Measurements from ENCODE around the gene SNTA1. TPM values are rescaled to one million over a fixed set of nuclear protein-coding genes. Genes with fewer than 3 reads are reported as not detected.
A peak's percentile ranks its signal among the peaks of the same experiment; 100 is the strongest.

SNTA1 gene
- total and polyA plus RNA-seq, 9 of the 15 experiments (the other 6 are each of a cell fraction or from before 2014, with no cell fraction given): 1.2 to 40.8 (median 20.3) TPM

GRCh38 chr20:33401184-33401920 is 42.2 kb downstream of the SNTA1 start, which contains the start of gene CDK5RAP1 (continued):
- TF ChIP-seq, protein P1, sequence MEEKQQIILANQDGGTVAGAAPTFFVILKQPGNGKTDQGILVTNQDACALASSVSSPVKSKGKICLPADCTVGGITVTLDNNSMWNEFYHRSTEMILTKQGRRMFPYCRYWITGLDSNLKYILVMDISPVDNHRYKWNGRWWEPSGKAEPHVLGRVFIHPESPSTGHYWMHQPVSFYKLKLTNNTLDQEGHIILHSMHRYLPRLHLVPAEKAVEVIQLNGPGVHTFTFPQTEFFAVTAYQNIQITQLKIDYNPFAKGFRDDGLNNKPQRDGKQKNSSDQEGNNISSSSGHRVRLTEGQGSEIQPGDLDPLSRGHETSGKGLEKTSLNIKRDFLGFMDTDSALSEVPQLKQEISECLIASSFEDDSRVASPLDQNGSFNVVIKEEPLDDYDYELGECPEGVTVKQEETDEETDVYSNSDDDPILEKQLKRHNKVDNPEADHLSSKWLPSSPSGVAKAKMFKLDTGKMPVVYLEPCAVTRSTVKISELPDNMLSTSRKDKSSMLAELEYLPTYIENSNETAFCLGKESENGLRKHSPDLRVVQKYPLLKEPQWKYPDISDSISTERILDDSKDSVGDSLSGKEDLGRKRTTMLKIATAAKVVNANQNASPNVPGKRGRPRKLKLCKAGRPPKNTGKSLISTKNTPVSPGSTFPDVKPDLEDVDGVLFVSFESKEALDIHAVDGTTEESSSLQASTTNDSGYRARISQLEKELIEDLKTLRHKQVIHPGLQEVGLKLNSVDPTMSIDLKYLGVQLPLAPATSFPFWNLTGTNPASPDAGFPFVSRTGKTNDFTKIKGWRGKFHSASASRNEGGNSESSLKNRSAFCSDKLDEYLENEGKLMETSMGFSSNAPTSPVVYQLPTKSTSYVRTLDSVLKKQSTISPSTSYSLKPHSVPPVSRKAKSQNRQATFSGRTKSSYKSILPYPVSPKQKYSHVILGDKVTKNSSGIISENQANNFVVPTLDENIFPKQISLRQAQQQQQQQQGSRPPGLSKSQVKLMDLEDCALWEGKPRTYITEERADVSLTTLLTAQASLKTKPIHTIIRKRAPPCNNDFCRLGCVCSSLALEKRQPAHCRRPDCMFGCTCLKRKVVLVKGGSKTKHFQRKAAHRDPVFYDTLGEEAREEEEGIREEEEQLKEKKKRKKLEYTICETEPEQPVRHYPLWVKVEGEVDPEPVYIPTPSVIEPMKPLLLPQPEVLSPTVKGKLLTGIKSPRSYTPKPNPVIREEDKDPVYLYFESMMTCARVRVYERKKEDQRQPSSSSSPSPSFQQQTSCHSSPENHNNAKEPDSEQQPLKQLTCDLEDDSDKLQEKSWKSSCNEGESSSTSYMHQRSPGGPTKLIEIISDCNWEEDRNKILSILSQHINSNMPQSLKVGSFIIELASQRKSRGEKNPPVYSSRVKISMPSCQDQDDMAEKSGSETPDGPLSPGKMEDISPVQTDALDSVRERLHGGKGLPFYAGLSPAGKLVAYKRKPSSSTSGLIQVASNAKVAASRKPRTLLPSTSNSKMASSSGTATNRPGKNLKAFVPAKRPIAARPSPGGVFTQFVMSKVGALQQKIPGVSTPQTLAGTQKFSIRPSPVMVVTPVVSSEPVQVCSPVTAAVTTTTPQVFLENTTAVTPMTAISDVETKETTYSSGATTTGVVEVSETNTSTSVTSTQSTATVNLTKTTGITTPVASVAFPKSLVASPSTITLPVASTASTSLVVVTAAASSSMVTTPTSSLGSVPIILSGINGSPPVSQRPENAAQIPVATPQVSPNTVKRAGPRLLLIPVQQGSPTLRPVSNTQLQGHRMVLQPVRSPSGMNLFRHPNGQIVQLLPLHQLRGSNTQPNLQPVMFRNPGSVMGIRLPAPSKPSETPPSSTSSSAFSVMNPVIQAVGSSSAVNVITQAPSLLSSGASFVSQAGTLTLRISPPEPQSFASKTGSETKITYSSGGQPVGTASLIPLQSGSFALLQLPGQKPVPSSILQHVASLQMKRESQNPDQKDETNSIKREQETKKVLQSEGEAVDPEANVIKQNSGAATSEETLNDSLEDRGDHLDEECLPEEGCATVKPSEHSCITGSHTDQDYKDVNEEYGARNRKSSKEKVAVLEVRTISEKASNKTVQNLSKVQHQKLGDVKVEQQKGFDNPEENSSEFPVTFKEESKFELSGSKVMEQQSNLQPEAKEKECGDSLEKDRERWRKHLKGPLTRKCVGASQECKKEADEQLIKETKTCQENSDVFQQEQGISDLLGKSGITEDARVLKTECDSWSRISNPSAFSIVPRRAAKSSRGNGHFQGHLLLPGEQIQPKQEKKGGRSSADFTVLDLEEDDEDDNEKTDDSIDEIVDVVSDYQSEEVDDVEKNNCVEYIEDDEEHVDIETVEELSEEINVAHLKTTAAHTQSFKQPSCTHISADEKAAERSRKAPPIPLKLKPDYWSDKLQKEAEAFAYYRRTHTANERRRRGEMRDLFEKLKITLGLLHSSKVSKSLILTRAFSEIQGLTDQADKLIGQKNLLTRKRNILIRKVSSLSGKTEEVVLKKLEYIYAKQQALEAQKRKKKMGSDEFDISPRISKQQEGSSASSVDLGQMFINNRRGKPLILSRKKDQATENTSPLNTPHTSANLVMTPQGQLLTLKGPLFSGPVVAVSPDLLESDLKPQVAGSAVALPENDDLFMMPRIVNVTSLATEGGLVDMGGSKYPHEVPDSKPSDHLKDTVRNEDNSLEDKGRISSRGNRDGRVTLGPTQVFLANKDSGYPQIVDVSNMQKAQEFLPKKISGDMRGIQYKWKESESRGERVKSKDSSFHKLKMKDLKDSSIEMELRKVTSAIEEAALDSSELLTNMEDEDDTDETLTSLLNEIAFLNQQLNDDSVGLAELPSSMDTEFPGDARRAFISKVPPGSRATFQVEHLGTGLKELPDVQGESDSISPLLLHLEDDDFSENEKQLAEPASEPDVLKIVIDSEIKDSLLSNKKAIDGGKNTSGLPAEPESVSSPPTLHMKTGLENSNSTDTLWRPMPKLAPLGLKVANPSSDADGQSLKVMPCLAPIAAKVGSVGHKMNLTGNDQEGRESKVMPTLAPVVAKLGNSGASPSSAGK (IDR thresholded peaks at IDR 0.05): no peak
- TF ChIP-seq ILK (tag; IDR thresholded peaks at IDR 0.05; ENCODE audit: borderline replicate concordance, low read depth) (no peak), EP400 (IDR thresholded peaks at IDR 0.05) (peak; percentile 90), MTA2 (IDR thresholded peaks at IDR 0.05; ENCODE audit: low read depth) (0 out of 2 replicates have a peak, but pooled peaks have one; percentile 39), BACH1 (tag; IDR thresholded peaks at IDR 0.05) (no peak), HOMEZ (CRISPR knock-in tag; IDR thresholded peaks at IDR 0.05) (no peak), SAFB (IDR thresholded peaks at IDR 0.05; ENCODE audit: borderline replicate concordance, low read depth, low read length) (no peak), SRSF7 (optimal IDR thresholded peaks at IDR 0.05; ENCODE audit: low read depth, low read length) (no peak), ZNF140 (CRISPR knock-in tag; IDR thresholded peaks at IDR 0.05) (no peak)
